Bronchial epithelial cell (primary cell): Measurements from ENCODE around the gene TSGA10IP. TPM values are rescaled to one million over a fixed set of nuclear protein-coding genes. Genes with fewer than 3 reads are reported as not detected.

Source experiments
- DNase-seq: peaks from one replicate; pipeline ENCODE4 v3.0.0-alpha.2; 2010; ENCODE audit warnings: low read depth
- FAIRE-seq: peaks from 2 replicates; lab custom pipeline; 2011; peaks lifted over from hg19 to GRCh38; lab: Jason Lieb, UNC
- H3K27me3 ChIP-seq: 2 replicates; pipeline ENCODE4 v1.5.1; 2011; ENCODE audit warnings: low read length; ENCODE audit not compliant: control insufficient read depth, insufficient read depth
- H3K36me3 ChIP-seq: 2 replicates; pipeline ENCODE4 v1.5.1; 2011; ENCODE audit warnings: low read length; ENCODE audit not compliant: control insufficient read depth, insufficient read depth
- H3K4me3 ChIP-seq: 2 replicates; pipeline ENCODE4 v1.5.1; 2011; ENCODE audit warnings: mild to moderate bottlenecking, low read depth, low read length, control low read depth
- total RNA-seq: library from RNA; depleted of rRNA; stranded (reverse); fragments of >200 nt; gene quantifications from 2 replicates; pipeline ENCODE4 v1.2.1, GENCODE V29; 2014
- TF ChIP-seq, protein P1 (sequence below): IDR thresholded peaks from 2 replicates; pipeline ENCODE4 v1.5.1; 2011; ENCODE audit warnings: mild to moderate bottlenecking, moderate library complexity, low read length, control low read depth, inconsistent platforms; ENCODE audit not compliant: insufficient read depth, severe bottlenecking

TSGA10IP gene
- total RNA-seq, 1 donor from 2014 or later, result not detected

DNA sequence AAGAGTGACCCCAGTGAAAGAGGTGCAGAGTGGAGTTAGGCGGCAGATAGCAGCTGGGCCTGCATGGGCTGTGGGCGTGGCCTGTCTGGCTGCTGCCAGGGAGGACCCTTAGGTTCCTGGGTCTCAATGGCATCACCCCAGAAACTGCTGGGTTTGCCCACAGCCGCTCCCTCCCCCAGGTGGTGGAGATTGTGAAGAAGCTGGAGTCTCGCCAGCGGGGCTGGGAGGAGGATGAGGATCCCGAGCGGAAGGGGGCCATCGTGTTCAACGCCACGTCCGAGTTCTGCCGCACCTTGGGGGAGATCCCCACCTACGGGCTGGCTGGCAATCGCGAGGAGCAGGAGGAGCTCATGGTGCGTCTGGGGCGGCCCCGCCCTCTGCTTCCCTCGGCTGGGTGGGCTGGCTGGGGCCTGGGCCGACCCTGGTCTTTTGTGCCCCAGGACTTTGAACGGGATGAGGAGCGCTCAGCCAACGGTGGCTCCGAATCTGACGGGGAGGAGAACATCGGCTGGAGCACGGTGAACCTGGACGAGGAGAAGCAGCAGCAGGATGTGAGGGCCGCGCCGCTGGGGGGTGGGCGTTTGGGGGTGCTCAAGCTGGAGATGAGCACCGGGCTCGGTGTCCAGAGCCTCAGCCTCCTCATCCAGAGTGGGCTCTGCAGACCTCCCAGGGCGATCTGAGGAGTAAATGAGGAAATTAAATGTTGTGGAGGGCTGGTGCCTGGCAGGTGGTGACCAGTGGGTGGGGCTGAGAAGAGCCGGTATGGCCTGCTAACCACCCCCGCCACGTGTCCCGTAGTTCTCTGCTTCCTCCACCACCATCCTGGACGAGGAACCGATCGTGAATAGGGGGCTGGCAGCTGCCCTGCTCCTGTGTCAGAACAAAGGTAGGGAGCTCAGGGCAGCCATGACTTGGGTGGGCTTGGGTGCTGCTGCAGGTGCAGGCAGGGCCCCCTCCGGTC lies 31.2 kb downstream of the TSGA10IP start:
- FAIRE-seq, result no peak

DNA sequence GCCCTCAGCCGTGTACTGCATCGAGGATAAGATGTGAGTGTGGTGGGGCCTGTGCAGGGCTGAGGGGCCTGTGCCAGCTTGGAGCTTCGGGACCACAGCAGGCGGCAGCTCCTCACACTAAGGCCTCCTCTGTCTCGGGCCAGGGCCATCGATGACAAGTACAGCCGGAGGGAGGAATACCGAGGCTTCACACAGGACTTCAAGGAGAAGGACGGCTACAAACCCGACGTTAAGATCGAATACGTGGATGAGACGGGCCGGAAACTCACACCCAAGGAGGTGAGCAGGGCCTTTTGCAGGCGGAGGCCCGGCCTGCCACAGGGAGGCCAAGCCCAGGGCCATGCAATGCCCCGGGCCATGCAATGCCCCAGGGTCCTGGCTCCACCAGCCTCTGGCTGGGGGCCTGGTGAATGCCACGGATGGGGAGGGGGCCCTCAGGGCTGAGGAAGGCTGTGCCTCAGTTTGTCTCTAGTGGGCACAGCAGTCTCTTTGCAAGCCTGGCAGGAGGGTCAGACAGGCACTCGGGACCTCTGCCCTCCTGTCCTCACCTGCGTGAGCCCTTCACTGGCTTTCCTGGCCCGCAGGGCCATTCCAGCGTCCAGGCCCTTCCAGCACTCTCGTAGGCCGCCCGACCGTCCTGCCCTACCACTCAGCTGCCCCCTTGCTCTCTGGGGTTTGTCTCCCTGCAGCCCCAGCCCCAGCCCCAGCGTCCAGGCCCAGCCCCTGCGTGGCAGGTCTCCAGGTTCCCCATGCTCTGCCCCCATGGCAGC lies 32.5 kb downstream of the TSGA10IP start:
- TF ChIP-seq, protein P1, sequence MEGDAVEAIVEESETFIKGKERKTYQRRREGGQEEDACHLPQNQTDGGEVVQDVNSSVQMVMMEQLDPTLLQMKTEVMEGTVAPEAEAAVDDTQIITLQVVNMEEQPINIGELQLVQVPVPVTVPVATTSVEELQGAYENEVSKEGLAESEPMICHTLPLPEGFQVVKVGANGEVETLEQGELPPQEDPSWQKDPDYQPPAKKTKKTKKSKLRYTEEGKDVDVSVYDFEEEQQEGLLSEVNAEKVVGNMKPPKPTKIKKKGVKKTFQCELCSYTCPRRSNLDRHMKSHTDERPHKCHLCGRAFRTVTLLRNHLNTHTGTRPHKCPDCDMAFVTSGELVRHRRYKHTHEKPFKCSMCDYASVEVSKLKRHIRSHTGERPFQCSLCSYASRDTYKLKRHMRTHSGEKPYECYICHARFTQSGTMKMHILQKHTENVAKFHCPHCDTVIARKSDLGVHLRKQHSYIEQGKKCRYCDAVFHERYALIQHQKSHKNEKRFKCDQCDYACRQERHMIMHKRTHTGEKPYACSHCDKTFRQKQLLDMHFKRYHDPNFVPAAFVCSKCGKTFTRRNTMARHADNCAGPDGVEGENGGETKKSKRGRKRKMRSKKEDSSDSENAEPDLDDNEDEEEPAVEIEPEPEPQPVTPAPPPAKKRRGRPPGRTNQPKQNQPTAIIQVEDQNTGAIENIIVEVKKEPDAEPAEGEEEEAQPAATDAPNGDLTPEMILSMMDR, result no peak
- DNase-seq, result no peak
- no peak for FAIRE-seq
- H3K36me3 ChIP-seq, result peaks cover 15% of the 10 kb centered on the region
- H3K27me3 ChIP-seq, result no peaks in the 10 kb centered on the region
- H3K4me3 ChIP-seq, result no peak overlapping the region

More for the DNA sequence above, 31.2 kb downstream of the TSGA10IP start:
- no peak for DNase-seq
- H3K27me3 ChIP-seq, result no peaks in the 10 kb centered on the region
- H3K4me3 ChIP-seq, result no peak overlapping the region
- H3K36me3 ChIP-seq, result peaks cover 15% of the 10 kb centered on the region
- TF ChIP-seq, protein P1, result no peak

DNA sequence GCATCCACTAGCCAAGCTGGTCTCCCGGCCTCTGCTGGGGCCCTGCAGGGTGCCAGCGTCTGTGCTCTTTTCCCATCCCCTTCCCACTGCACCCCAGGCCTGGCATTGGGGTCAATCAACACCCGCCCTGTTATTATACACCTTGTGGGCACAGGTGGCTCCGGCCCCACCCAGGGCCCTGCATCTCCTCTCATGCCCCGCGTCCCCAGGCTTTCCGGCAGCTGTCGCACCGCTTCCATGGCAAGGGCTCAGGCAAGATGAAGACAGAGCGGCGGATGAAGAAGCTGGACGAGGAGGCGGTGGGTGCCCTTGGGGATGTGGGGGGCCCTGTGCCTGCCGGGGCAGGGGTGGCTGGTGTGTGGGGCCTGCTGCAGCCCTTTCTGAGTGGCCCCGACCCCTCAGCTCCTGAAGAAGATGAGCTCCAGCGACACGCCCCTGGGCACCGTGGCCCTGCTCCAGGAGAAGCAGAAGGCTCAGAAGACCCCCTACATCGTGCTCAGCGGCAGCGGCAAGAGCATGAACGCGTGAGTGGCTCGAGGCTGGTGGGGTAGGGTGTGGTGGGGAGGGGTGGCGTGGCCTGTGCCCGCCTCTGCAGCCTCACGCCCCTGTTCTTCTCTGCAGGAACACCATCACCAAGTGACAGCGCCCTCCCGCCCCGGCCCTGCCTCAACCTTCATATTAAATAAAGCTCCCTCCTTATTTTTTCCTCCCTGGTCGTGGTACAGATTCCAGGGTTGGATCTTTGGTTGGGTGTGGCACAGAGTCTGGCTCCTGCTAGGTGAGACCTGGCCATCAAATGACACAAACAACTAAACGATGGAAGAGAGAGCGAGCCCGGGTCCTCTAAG lies 33.3 kb downstream of the TSGA10IP start:
- TF ChIP-seq, protein P1, result no peak
- DNase-seq (no peak), FAIRE-seq (no peak)
- Histone ChIP-seq H3K4me3 (no peak overlapping the region), H3K27me3 (no peaks in the 10 kb centered on the region), H3K36me3 (peaks cover 15% of the 10 kb centered on the region)

DNA sequence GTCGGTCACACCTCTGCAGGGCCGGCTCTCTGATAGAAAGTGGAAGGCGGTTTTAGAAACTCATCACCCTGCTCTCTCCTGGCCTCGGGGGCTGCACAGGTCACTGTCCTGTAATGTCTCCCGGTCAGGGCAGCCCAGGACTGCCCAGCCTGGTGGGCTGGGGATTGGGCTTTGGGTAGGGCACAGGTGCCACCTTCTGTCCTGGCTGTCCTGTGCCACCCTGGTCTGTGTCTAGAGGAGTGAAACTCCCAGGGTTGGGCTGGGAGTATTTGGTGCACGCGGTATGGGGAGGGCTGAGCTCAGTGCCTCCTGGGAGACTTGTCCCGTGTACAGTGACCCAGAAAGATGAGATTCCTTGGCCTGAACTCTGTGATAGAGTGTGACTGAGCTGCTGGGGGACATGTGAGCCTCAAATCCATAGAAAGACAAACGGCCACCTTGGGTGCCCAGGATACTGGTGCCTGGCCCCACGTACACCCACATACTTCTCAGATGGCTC lies 34.0 kb downstream of the TSGA10IP start:
- H3K4me3 ChIP-seq, result no peak overlapping the region
- TF ChIP-seq, protein P1, result no peak
- DNase-seq (no peak), FAIRE-seq (no peak)
- peaks cover 17% of the 10 kb centered on the region for H3K36me3 ChIP-seq
- H3K27me3 ChIP-seq, result no peaks in the 10 kb centered on the region

DNA sequence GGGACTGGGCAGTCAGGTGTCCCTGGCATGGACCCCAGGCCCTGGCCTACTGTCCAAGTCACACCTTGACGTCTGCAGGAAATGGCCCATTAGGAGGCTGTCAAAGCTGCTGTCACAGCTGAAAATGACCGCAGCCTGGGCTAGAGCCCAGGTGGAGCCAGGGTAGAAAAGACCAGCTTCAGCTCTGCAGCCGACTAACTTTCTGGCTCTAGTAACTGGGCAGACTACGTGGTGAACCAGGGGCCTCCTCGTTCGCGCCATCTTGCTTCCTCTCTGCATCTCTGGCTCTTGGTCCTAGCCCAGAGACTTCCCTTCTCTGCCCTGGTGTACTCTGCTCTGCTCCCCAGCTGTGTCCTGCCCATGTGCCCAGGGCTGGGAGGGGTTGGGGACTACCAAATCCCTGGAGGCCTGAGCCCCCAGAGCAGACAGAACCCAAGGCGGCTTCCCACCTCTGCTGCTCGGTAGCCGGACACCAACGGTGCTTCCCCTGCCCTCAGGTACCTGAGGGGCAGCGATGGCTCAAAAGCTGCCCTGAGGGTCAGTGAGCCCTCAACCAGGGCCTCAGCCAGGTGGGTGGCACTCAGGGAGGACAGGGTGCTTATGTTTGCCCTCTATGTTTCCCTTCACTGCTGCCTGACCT lies 35.9 kb downstream of the TSGA10IP start:
- H3K4me3 ChIP-seq, result no peak overlapping the region
- FAIRE-seq (no peak), DNase-seq (no peak)
- peaks cover 17% of the 10 kb centered on the region for H3K36me3 ChIP-seq
- no peaks in the 10 kb centered on the region for H3K27me3 ChIP-seq
- TF ChIP-seq, protein P1, result no peak
